ENCODE measurements around the gene DPM2.

DNA sequence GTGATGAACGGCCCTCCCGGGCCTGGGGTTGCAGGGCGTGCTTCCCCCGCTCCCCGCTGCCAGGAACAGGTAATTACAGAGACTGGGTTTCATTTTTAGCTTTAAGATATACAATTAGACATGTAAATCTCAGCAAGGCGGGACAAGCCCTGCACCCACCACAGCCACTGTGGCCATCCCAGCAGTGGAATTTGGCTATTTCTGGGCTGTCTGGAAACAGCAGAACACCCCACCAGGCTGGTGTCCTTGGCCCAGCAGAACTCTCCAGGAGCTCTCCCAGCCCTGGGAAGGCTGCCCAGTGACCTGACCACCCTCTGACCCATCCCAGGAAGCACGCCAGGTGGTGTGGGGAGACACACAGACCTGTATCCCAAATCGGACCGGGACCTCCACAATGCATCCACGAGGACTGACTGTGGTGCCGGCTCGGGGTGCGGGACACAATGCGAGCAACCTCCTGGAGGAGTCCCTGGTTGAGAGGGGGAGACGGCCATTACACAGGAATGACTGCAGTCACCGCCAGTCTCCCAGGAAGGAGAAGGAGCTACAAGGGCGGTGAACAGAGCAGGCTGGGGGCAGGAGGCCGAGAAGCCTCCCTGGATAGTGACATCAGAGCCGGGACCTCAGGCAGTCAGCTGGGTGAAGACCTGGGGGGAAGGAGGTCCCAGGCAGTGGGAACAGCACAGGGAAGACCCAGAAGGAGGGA is 25.9 kb upstream of the DPM2 start:
- TF ChIP-seq POLR2A (IDR thresholded peaks at IDR 0.05; ENCODE audit: low read length), result no peak
- TF ChIP-seq GATA1 (IDR thresholded peaks at IDR 0.05; ENCODE audit: low read depth, low read length), result no peak
